GM12872 (cell line): Measurements from ENCODE around the gene CAD.

Experiments
- TF ChIP-seq, protein P1 (sequence below): IDR thresholded peaks from 3 replicates; pipeline ENCODE4 v1.5.1; 2011; ENCODE audit warnings: low read depth, mild to moderate bottlenecking, low read length, moderate library complexity; ENCODE audit not compliant: insufficient read depth

The CAD gene

DNA sequence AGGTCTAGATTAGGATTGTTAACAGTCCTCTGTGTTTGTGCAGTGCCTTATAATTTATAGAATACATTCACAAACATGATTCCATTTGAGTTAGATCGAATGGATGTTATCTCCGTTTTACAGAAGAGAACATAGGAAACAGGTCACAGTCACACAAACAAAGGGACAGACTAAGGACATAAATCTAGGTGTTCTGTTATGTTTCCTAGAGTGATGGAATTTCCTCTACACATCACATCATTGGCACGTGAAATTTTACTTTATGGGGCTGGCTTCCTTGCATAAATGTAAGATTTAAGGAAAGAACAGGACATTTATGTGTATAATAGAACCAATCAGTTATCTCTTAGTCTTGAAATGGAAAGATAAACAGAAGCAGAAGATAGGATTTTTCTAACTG lies 71.4 kb downstream of the CAD start:
- TF ChIP-seq, protein P1, sequence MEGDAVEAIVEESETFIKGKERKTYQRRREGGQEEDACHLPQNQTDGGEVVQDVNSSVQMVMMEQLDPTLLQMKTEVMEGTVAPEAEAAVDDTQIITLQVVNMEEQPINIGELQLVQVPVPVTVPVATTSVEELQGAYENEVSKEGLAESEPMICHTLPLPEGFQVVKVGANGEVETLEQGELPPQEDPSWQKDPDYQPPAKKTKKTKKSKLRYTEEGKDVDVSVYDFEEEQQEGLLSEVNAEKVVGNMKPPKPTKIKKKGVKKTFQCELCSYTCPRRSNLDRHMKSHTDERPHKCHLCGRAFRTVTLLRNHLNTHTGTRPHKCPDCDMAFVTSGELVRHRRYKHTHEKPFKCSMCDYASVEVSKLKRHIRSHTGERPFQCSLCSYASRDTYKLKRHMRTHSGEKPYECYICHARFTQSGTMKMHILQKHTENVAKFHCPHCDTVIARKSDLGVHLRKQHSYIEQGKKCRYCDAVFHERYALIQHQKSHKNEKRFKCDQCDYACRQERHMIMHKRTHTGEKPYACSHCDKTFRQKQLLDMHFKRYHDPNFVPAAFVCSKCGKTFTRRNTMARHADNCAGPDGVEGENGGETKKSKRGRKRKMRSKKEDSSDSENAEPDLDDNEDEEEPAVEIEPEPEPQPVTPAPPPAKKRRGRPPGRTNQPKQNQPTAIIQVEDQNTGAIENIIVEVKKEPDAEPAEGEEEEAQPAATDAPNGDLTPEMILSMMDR: no peak

DNA sequence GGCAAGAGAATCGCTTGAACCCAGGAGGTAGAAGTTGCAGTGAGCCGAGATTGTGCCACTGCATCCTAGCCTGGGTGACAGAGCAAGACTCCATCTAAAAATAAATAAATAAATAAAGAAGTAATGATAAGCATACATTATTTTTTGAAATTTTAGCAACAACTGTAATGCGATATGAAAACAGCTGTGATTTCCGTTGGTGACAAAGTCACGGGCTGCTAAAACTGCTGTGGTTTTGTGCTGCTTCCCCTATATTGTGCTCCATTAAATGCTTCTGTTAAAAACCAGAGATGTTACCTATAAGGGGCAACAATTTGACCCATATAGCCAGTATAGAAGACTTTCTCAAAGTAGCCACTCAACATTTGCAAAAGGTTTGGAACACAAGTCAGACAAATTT lies 73.4 kb downstream of the CAD start:
- TF ChIP-seq, protein P1: no peak

DNA sequence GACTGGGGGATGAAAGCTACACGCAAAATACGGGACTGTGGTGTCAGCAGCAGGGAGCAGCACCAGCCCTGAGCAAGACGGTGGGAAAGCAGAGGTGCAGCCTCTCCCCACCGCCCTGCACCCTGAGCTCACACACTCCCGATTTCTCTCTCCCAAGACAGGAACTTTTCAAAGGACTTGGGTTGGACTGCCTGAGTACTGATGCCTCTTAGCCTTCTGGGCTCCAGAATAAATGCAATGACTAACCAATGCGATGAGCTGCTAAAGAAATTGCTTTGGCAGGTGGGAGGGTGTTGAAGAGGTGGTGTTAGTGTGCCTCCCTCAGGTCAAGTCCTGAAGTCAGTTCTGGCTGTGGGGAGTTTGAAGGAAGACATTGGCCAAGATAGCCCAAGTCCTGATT lies 74.7 kb downstream of the CAD start:
- TF ChIP-seq, protein P1: no peak
